Stimulated activated CD8-positive, alpha-beta memory T cell treated with anti-CD3 and anti-CD28 coated beads, Interleukin-7, amount 100 ng/mL, for 24 hours (primary cell): ENCODE measurements around the gene GNPTAB.

Source experiments
- DNase-seq: peaks from one replicate; pipeline ENCODE4 v3.0.0-alpha.2; 2020; ENCODE audit warnings: low read depth

The GNPTAB gene

GRCh38 chr12:101772012-101772775 lies 58.6 kb downstream of the GNPTAB start:
- DNase-seq, result no peak

DNA sequence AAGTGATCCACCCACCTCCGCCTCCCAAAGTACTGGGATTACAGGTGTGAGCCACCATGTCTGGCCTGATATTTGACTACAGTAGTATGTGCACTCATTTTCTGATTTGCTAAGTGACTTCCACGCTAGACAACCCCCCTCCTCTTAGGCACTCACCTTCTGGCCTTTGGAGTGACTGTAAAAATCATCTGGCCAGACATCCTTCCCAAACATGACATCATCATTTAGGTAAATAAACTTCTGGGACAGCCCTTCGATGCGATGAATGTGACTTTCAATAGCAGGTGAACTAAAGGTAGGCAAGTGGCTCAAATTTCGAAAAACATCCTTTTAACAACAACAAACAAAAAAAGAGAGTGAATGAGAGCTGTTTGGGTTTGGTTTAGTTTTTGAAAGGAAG lies 60.9 kb downstream of the GNPTAB start:
- no peak for DNase-seq

DNA sequence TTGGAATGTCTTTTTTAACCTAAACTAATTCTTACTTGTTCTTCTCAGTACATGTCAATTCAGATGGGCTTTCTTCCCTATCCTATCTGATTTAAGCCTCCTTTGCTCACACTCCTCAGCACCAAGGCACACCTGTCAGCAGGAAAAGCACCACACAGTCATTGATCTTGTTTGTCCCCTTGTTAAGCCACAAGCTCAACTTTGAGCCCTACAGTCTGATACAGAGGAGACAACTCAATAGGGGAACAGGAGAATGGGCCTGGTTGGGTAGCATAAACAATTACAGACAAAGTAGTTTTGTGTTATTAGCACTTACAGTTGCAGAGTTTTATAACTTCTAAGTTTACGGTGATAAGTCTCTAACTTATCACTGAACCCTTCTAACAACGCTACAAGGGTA lies 62.0 kb downstream of the GNPTAB start:
- no peak for DNase-seq

- no peak for DNase-seq
Observed at GRCh38 chr12:101767537-101767936, 63.2 kb downstream of the GNPTAB start.

DNA sequence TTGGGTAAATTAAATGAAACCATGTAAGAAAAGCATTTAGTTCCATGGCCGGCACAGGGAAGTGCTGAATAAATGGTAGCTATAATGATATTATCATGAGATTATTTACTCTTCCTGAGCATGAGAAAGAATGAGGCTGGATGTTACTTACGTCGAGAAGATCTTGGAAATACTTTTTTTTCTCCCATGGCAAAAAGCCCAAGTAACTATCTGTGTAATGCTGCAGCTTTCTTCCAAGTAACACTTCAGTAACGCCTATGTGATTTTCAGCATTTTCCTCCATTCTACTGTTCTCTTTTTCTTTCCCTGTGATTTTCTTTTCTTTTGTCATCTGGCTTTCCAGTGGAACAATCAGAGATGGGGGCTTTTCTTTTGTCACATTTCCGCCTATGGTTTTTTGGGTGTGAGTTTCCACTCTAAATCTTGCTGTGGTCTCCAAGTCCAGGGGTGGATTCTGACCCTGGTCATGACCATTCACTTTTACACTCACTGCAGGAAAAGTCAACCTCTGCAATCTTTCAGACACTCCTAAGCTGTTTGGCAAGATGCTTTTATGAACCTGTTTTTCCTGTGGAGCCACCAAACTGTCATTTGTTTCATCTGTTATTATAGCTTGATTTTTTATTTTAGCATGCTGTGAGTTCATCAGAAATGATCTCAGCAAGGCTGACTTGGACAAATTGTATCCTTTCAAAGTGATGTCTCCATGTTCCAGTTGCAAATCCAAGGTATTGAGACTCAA lies 66.5 kb downstream of the GNPTAB start:
- no peak for DNase-seq

DNA sequence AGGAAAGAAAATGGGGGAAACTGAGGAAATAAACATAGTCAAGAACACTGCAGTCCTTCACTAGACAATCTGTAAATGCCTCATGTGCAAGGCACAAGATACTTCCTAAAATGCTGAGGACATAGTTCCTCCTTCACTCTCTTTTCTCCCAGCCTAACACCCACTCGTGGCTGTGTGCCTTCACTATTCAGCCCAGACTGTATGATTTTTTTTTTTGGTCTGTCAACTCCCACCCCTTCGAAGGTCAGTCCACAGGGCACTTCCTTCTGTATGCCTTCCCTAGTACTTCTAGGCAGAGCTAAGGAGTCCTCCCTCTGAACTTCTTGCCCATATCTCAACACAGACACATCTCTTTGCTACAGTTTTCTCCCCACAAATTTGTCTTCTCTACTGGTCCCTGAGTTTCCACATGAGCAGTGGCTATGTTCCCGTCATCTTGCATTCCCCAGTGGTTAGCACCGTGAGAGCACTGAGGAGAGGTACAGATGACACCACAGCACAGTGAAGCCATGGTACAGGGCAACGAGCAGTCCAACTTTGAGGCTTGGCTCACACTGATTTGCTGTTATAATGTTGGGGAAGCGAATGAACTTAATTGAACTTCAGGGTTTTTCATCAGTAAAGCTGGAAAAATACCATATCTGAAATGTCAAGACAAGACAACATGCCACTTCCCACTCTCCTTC lies 67.4 kb downstream of the GNPTAB start:
- no peak for DNase-seq

DNA sequence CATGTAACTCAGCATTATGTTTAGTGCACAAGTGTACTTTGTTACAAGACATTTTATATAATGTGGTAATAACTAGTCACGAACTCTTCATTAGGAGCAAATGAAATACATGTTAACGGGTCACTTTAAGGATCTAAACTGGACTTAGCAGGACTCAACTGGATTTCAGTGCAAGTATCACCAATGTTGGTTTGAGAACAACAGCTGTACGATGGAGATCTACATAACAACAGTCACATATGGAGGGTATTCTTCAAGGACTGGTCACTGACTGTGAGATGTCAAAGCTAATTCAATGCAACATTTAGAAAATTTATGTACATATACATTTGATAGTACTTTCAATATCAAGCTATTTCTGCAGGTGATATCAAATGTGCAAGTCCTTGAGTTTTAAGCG lies 69.0 kb downstream of the GNPTAB start:
- no peak for DNase-seq

DNA sequence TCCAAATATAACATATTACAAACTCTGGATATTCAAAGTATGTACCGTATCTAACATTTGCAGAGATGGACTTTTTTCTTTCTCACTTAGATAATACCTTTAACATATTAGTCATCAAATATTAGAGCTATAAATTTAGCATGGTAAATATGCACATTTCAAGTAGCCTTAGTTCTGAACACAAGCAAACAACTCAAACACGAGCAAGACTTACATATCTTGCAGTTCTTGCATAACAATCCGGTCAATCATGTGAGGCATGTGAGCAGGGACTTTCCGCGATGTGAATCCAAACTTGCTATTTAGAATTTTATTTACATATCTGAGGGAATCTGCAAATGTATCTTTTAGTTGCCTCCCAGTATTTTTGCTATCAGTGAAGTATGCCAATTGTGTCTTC lies 69.4 kb downstream of the GNPTAB start:
- no peak for DNase-seq

DNA sequence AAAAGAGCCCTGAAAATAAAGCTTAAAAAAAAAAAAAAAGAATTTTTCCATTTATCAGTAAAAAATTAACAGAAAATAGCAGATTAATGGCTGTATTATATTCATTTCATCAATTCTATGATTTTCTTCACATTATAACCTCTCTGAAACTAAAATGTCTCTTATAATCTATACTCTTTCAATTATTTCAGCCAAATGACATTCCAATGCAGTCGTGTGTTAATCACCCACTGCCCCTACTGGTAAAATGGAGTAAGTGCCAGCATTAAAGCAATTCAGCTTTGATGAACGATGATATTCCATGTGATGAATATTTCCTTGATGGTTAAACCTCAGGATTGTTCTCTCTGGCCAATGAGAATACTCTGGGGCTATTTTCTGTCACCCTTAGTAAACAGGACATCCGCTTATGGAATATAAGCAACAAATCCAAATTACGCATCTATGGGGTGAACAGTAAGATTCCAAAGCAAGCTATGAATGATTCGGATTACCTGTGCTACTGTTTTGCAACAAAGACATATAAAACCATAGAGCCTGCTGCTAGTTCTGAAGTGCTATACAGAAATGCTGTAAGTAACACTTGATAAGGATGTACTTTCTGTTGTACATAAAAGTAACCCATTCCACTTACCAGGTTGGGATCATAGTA lies 71.2 kb downstream of the GNPTAB start:
- DNase-seq, result no peak

- no peak for DNase-seq
Observed at GRCh38 chr12:101750152-101750551, 80.6 kb downstream of the GNPTAB start.

GRCh38 chr12:101749657-101750056 lies 81.1 kb downstream of the GNPTAB start:
- no peak for DNase-seq

DNA sequence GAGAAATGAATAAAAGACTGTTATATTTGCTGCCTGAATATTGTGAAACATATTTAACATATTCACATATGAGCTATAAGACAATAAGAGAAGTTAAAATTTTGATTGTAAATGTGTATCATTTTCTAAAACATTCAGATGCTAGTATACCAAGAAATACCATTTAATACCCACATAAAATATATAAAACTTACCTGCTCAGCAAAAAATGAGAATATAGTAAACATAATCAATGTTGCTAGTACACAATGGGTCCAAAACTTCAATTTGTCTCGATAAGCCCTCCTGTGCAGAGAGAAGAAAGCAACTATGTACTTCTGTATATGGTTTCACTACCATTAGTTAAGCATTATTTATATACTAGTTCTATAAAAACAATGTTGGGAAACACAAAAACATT lies 81.9 kb downstream of the GNPTAB start:
- DNase-seq, result no peak

GRCh38 chr12:101747697-101748096 lies 83.1 kb downstream of the GNPTAB start:
- DNase-seq, result no peak

DNA sequence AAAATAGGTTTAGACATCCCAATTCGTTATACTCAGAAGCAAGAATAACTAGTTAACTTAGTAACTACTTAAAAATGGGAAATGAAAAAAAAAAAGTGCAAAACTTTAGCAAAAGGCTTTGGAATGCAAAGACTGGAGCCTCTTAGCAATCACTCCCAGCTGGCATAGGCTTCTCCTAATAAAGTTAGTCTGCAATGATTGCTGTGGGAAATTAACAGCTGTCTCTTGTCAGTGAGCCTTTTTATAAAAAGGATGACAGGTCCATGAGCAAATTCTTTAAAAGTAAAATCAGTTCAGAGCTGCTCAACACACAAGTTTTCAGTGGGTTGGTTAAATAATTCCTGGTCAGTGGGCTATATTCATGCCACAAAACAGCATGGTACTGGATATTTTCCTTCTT lies 84.1 kb downstream of the GNPTAB start:
- DNase-seq, result no peak

DNA sequence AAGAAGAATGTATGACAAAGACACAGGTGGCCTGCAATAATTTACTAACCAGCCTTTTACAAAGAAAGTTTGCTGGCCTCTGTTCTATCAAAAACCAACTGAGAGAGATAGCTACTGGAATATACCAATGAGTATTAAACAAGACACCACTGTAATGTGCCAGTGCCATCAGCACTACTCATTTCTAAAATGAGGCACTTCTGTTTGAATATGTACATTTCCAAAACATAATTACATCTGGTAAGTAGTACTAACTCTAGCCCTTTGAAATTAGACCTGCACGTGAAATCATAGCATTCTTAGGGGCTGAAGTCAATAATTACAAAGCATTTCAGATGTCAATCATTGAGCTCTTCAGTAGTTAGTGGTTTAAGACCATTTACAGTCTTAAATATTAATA lies 84.6 kb downstream of the GNPTAB start:
- DNase-seq, result no peak

GRCh38 chr12:101745481-101745880 lies 85.3 kb downstream of the GNPTAB start:
- no peak for DNase-seq

GRCh38 chr12:101743724-101744472 lies 86.9 kb downstream of the GNPTAB start:
- no peak for DNase-seq

- DNase-seq, result no peak
Observed at GRCh38 chr12:101743242-101743641, 87.5 kb downstream of the GNPTAB start.

DNA sequence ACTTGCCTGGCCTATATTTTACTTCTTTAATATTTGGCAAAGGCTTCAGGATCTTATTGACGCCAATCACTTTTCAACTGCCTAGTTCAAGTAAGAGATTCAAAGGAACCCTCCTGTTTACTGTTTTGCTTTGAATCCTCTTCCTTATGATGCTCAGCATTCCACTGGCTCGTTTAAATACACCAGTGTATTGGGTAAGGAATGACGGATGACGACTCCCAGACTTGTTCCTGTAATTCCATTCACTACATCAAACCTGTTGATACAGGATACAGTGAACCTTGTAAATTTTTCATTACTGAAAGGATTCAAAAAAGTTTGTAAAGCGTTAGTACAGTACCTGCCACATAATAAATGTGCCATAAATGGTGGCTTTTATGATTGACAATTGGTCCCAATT lies 89.8 kb downstream of the GNPTAB start:
- no peak for DNase-seq

GRCh38 chr12:101740566-101740965 lies 90.2 kb downstream of the GNPTAB start:
- DNase-seq, result no peak

GRCh38 chr12:101738920-101739665 lies 91.7 kb downstream of the GNPTAB start, which contains the start of gene SYCP3:
Gene SYCP3, minus strand, starts transcription at chr12:101739462. Its CDS starts 1,527 bp downstream, at chr12:101737935.
- no peak for DNase-seq
